ENCODE results near the gene ZBTB8OS. TPM values are rescaled to one million over a fixed set of nuclear protein-coding genes. Genes with fewer than 3 reads are reported as not detected.
"Not testable (repeated sequence)": the region's sequence is repeated elsewhere in the genome, so short reads cannot be mapped to it uniquely, and the experiment has no call there.

The ZBTB8OS gene
- total RNA-seq, 3 donors from 2014 or later, result 19.5 to 32.1 (median 31.1) TPM

DNA sequence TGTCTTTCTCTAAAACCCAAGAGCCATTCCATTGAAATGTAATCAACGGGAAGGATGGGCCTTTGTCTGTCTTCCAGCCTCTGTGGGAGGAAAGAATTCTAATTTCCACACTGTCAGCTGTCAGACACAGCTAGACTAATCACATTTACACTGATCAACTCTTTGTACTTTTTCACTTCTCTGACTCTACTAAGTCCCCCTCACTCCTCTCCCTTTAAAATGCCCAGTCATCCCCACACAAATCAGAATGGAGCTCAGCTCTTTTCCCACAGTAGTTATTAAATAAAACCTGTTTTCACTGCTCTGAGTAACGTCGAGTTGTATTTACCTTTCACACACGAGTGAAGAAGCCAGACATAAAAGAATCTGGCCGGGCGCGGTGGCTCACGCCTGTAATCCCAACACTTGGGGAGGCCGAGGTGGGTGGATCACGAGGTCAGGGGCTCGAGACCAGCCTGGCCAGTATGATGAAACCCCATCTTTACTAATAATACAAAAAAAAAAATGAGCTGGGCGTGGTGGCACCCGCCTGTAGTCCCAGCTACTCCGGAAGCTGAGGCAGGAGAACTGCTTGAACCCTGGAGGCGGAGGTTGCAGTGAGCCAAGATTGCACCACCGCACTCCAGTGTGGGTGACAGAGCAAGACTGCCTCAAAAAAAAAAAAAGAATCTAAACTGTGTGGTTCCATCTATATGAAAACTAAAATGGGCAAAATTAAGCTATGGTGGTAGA is 13.3 kb downstream of the ZBTB8OS start:
- Histone ChIP-seq H3K9me3 (no peaks in the 10 kb centered on the region), H3K27ac (no peak overlapping the region), H3K36me3 (no peaks in the 10 kb centered on the region), H3K4me3 (no peak overlapping the region), H3K27me3 (no peaks in the 10 kb centered on the region), H3K4me1 (no peaks in the 10 kb centered on the region)
- intact Hi-C loops (cut with DNase I; ENCODE audit: low total_unique reads), result no loop called here
- TF ChIP-seq, protein P1, sequence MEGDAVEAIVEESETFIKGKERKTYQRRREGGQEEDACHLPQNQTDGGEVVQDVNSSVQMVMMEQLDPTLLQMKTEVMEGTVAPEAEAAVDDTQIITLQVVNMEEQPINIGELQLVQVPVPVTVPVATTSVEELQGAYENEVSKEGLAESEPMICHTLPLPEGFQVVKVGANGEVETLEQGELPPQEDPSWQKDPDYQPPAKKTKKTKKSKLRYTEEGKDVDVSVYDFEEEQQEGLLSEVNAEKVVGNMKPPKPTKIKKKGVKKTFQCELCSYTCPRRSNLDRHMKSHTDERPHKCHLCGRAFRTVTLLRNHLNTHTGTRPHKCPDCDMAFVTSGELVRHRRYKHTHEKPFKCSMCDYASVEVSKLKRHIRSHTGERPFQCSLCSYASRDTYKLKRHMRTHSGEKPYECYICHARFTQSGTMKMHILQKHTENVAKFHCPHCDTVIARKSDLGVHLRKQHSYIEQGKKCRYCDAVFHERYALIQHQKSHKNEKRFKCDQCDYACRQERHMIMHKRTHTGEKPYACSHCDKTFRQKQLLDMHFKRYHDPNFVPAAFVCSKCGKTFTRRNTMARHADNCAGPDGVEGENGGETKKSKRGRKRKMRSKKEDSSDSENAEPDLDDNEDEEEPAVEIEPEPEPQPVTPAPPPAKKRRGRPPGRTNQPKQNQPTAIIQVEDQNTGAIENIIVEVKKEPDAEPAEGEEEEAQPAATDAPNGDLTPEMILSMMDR (IDR thresholded peaks at IDR 0.05), result no peak
- TF ChIP-seq POLR2AphosphoS5 (IDR thresholded peaks at IDR 0.05) (no peak), POLR2A (IDR thresholded peaks at IDR 0.05) (no peak)
- DNase-seq (ENCODE audit: low spot score in 2 of 2), result no peak

DNA sequence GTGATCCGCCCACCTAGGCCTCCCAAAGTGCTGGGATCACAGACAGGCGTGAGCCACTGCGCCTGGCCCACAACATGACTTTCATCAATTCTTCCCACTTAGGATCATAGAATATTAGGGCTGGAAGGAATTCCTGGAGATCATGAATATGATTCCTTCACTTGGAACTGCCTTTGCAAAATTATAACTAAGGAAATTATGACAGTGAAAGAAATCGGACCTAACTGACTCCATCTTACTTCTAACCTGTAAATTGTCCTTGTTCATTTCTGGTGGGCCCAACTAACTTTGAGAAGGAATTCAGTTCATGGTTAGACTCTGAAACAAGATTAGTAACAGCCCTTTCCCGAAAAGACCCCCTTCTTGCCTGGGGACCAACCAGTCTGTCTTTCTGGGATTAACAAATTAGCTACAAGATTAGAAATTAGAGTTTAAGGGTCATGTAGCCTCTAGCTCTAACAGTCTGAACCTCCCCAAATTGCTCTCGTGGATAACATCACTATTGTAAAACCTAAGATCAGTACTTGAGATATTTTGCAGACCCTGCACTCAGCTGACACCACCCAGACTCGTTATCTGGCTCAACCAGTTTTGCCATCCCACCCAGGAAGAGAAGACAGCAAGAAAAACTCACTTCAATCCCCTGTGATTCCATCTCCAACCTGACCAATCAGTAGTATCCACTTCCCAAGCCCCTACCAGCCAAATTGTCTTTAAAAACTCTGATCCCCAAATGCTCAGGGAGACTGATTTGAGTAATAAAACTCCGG is 14.7 kb downstream of the ZBTB8OS start:
- Histone ChIP-seq H3K4me3 (no peak overlapping the region), H3K4me1 (no peaks in the 10 kb centered on the region), H3K27me3 (no peaks in the 10 kb centered on the region), H3K9me3 (no peaks in the 10 kb centered on the region), H3K36me3 (no peaks in the 10 kb centered on the region), H3K27ac (no peak overlapping the region)
- TF ChIP-seq, protein P1 (IDR thresholded peaks at IDR 0.05), result no peak
- no peak for TF ChIP-seq POLR2A (IDR thresholded peaks at IDR 0.05)
- no peak for TF ChIP-seq POLR2AphosphoS5 (IDR thresholded peaks at IDR 0.05)
- DNase-seq (ENCODE audit: low spot score in 2 of 2), result no peak
- intact Hi-C loops (cut with DNase I; ENCODE audit: low total_unique reads), result no loop called here

DNA sequence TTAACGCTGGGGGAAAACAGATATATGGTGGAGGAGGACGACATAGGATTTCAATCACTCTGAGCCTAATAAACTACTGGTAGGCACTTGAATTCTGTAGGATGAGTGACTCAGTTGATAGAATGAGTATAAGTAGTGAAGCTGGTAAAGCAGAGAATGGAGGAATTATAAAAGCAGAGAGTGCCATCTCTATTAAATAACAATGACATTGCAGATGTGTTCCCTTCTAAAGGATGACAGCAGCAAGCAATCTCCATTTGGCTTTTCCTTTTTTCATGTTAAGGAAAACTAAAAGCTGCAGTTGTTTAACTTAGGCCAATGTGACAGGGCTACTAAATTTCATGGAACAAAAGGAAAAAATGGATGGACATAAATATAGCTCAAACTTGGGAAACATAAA is 17.5 kb downstream of the ZBTB8OS start:
- Histone ChIP-seq H3K4me1 (no peaks in the 10 kb centered on the region), H3K27ac (no peak overlapping the region), H3K4me3 (no peak overlapping the region), H3K27me3 (no peaks in the 10 kb centered on the region), H3K9me3 (no peaks in the 10 kb centered on the region), H3K36me3 (no peaks in the 10 kb centered on the region)
- no peak for DNase-seq (ENCODE audit: low spot score in 2 of 2)
- intact Hi-C loops (cut with DNase I; ENCODE audit: low total_unique reads), result no loop called here
- TF ChIP-seq, protein P1 (IDR thresholded peaks at IDR 0.05), result no peak
- no peak for TF ChIP-seq POLR2AphosphoS5 (IDR thresholded peaks at IDR 0.05)
- no peak for TF ChIP-seq POLR2A (IDR thresholded peaks at IDR 0.05)

DNA sequence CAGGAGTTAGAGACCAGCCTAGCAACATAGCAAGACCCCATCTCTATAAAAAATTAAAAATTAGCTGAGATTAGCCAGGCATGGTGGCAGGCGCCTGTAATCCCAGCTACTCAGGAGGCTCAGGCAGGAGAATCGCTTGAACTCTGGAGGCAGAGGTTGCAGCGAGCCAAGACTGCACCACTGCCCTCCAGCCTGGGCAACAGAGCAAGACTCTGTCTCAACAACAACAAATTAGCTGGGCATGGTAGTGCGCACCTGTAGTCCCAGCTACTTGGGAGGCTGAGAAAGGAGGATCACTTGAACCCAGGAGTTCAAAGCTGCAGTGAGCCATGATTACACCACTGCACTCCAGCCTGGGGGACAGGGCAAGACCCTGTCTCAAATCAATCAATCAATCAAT is 20.2 kb downstream of the ZBTB8OS start:
- H3K27ac ChIP-seq; H3K9me3 ChIP-seq; H3K4me3 ChIP-seq; H3K27me3 ChIP-seq; DNase-seq (ENCODE audit: low spot score in 2 of 2); H3K36me3 ChIP-seq; H3K4me1 ChIP-seq: not testable (repeated sequence)
- intact Hi-C loops (cut with DNase I; ENCODE audit: low total_unique reads), result loop anchor here (2.0 kb wide), 1 partner anchor 61 kb away; no protein-coding TSS in a partner anchor

DNA sequence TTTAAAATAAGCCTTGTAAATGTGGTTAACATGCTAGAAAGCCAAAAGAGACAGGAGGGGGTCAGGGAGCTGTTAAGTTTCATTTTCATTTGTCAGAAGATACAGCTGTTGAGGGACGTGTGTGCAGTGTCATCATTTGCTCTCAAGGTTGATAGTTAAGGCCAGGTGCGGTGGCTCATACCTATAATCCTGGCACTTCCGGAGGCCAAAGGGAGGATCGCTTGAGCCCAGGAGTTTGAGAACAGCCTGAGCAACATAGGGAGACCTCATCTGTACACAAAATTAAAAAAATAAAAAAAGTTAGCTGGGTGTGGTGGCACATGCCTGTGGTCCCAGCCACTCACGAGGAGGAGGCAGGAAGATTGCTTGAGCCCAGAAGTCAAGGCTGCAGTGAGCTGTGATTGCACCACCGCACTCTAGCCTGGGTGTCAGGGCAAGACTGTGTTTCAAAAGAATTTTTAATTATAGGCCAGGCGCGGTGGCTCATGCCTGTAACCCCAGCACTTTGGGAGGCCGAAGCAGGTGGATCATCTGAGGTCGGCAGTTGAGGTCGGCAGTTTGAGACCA is 22.7 kb downstream of the ZBTB8OS start:
- Histone ChIP-seq H3K4me3 (no peak overlapping the region), H3K4me1 (no peaks in the 10 kb centered on the region), H3K27me3 (no peaks in the 10 kb centered on the region), H3K9me3 (no peaks in the 10 kb centered on the region), H3K36me3 (no peaks in the 10 kb centered on the region), H3K27ac (no peak overlapping the region)
- intact Hi-C loops (cut with DNase I; ENCODE audit: low total_unique reads), result no loop called here
- TF ChIP-seq, protein P1 (IDR thresholded peaks at IDR 0.05), result no peak
- no peak for DNase-seq (ENCODE audit: low spot score in 2 of 2)

All from breast epithelium (tissue), 4 donors.